ENCODE results near the gene ART4.
A peak's percentile ranks its signal among the peaks of the same experiment; 100 is the strongest.

Gene ART4

GRCh38 chr12:14850929-14851663 is 7.8 kb upstream of the ART4 start:
- no peak for DNase-seq

DNA sequence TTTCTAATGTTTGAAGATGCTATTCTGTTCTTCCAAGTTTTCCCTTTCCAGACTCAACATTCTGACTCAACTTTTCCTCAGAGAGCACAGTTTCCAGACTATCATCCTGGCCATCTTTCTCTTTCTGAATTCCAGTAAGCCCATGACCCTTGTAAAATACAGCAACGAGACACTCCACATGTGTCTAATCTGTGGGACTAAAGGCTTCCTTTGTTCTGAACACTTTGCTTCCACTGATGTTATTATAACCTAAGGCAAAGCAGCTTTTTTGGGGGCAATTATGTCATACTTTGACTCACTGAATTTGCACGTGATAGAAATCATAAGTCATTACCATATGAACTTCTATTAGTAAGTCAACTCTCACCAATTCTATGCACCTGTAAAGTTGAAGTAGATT is 6.3 kb upstream of the ART4 start:
- no peak for DNase-seq

DNA sequence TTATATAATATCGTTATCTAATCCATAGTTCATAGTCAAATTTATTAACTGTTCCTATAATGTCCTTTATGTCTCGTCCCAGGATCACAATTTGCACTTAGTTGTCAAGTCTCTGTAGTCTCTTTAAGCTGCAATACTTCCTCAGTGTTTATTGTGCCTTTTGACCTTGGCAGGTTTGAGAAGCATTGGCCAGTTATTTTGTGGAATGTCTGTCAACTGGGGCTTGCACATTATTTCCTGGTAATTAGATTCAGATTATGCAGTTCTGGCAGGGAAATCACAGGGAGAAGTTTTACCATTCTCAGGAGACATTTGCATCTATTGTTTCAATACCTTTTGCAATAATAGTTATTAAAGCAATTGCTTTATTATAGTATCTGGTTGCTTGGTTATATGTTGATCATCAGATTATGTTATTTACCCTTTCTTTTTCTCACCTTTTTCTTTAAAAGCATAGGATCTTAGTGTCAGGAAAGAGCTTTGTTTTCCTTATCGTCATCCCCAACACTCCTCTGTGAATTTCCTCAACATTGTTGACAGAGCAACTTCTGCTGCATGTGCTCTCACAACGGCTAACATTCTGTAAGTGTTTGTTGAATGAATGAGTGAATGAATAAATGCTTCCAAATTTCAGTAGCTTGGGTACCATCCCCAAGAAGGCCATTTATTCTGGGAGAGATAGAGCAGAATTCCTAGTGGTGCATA is 3.7 kb upstream of the ART4 start:
- no peak for DNase-seq

GRCh38 chr12:14846042-14846587 is 2.8 kb upstream of the ART4 start:
- no peak for DNase-seq

- DNase-seq = peak; percentile 1 to 3
Observed at GRCh38 chr12:14845350-14845750, 2.0 kb upstream of the ART4 start.

- DNase-seq = no peak
Observed at GRCh38 chr12:14844401-14844800, 1.1 kb upstream of the ART4 start.

DNA sequence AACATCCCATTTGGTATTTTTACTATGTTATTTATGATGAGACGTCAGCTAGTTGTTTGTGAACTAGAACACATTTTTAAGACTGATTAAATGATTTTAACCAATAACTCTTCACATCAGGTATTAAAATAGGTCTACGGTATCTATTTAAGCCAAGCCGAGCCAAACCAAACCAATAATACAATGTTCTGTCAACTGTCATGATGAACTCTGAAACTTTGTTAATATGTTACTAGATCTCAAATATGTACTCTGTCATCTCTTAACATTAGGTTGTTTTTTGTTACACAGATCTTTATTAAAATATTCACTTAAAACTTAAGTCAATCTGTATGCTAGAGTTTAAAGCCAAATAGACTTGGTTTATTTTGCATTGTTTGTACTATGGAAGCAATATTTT is 1.0 kb downstream of the ART4 start:
- no peak for DNase-seq

DNA sequence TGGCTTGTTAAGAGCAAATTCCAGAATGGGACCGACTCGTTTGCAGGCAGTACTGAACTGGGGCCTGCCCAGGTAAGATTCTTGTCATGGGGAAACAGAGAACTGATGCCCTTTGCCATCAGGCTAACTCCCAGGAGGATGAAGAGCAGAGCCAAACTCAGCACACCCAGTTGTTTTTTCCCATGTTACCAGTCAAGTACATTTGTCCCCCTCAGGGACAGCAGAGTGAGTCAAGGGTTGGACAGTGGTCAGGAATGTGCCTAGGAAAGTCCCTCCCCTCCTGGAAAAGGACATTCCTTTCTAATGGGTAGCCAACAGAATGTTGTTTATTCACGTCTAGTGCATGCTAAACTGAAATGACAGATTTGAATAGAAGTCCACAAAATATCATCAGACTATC is 1.6 kb downstream of the ART4 start:
- DNase-seq = no peak

- DNase-seq = peak in 1 of 2 experiments; percentile 17
Observed at GRCh38 chr12:14840616-14841015, 2.7 kb downstream of the ART4 start.

GRCh38 chr12:14839262-14839661 is 4.1 kb downstream of the ART4 start:
- DNase-seq = no peak

GRCh38 chr12:14836336-14837210 is 6.8 kb downstream of the ART4 start:
- DNase-seq = no peak

- no peak for DNase-seq
Observed at GRCh38 chr12:14834509-14834908, 8.8 kb downstream of the ART4 start.

DNA sequence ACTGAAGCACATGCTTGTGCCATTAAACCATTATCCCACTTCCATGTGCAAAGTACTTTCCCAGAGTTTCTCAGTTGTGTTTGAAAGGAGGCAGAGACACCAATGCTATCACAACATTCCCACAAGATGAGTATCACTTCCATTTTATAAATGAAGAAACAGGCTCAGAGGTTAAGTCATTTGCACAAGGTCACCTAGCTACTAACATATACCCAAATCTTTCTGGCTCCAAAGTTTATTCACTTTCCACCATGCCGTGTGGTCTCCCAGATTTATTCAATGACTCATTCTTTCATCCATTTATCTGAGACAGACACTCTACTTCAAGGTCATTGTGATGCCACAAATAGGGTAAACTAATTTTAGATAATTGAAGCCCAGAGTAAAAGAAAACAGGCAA is 9.4 kb downstream of the ART4 start:
- DNase-seq = no peak

DNA sequence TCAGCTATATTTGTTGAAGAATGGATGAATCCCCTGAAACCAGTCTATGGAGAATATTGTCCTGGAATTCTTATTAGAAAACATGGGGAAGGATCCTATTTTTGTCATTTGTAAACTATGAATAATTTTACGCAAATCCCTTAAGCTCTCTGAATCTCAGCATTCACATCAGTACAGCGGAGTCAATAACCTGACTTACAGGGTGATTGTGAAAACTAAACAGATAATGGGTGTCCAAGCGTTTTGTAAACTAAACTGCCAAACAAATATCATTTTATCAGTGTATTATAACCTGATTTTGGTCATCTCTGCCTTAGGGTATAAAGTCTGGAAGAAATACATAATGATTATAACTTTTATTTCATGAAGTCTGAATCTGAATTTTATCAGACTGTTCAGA is 10.0 kb downstream of the ART4 start:
- DNase-seq = no peak

- no peak for DNase-seq
Observed at GRCh38 chr12:14828892-14829291, 14.4 kb downstream of the ART4 start.

DNA sequence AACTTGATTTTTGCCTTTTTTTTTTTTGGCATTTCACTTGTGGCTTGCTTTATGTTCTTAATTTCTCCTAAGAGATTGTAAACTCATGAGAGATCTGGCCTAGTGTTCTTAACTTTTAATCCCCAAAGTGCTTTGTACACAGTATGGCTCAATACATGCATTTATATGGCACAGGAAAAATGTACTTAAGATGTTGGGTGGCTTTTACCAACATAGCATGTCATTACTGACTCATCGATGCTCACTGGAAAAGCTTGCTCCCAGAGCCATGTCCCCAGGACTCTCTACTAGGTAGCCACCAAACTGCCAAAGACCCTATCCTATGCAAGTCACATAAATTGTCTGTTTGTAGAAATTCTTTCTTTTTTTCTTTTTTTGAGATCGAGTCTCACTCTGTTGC is 16.3 kb downstream of the ART4 start:
- DNase-seq = no peak

DNA sequence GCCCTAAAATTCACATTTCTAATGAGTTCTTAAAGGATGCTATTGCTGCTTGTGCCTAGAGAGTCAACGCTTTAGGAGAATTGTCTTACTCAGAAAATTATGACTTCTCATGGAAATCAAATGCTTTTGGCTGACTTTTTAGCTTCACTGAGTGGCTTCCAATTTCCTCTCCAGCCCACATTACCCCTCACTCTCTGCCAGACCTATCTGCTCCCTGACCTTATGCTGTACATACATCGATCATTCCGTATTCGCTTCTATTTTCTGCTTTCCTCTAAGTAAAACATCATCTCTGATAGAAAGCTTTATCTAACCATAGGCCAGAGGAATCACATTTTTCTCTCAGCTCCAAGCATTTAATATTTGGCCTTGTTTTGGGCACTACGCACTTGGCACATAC is 16.8 kb downstream of the ART4 start:
- DNase-seq = no peak

DNA sequence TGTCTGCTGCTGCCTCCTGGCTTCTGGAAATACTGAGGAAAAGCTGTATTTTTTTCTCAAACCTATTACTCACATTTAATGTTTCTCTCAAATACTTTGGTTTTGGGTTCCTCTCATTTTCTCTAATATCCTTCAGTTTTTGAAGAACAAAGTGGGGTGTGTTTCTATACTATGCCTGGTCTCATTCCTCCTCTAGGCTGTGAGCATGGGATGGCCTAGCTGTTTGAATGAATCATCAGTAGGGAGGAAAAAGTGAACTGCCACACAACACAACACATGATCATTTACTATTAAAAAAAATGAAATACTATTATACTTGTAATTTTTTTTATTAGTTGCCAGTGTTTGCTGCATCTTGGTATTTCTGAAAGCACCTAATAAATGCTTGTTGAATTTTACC is 18.1 kb downstream of the ART4 start:
- no peak for DNase-seq

- DNase-seq = no peak
Observed at GRCh38 chr12:14824012-14824634, 19.2 kb downstream of the ART4 start.

DNA sequence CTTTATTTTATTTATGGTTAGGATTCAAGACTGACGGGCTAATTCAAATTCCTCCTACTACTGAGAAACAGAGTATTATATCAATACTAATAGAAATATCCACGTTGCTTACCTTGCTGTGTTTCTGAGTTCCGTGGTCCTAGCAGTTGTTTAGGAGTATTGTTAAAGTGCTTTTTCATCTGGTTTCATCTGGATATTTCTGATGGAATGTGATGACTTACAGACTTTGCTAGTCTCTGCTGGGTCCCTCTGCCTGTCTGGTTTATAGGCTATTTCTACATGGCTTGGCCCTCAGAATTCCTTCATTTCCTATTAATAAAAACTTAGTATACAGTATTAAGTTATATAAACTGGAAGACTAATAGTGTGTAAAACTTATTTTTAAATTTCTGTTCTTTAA is 29.3 kb downstream of the ART4 start, which contains the start of gene SMCO3:
SMCO3 (minus strand) TSS at position 169 of the 400 bp plus-strand sequence. CDS start 7,502 bp downstream, outside the sequence.
- DNase-seq = no peak

DNA sequence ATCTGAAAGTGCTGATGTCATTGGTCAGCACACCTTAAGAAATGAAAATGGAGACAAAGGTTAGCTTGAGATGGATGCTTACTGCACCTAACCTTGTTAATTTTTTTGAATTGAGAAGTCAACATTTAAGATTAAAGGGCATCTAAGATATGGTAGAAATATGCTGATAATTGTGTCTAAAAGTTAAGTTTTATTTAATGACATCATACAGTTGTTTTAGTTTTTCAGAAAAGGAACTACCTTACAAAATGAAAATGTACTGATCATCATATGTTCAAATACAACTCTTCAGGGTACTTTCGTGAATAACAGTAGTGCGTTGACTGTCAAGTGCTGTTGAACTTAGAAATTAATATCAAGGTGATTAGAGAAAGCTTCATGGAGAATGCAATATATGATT is 31.8 kb downstream of the ART4 start:
- DNase-seq = no peak

GRCh38 chr12:14810953-14811483 is 32.3 kb downstream of the ART4 start:
- no peak for DNase-seq

Data from SHP77 (cell line).